Heart right ventricle (tissue), 16 donors: Measurements from ENCODE around the gene TGFB3. TPM values are rescaled to one million over a fixed set of nuclear protein-coding genes. Genes with fewer than 3 reads are reported as not detected.

Experiments
- ATAC-seq, 8 donors: fragments of 200-7000 bp; cut with Tn5 transposase; one replicate each; pipeline ENCODE4 v1.9.1; 2020; ENCODE audit warnings: mild to moderate bottlenecking in 8 of 8, moderate library complexity in 8 of 8, moderate number of reproducible peaks in 1 of 8
- DNase-seq, 2 donors: peaks; one replicate each; pipeline ENCODE4 v3.0.0-alpha.2; 2020
- H3K27ac ChIP-seq, 10 donors: fragments of 200-600 bp; sonication (generic) in 2 of 10; one replicate each; pipeline versions ENCODE4 v1.5.0 to v1.8.0; 2020 to 2022; ENCODE audit warnings: mild to moderate bottlenecking in 3 of 10
- H3K27me3 ChIP-seq, 7 donors: fragments of 200-600 bp; one replicate each; pipeline ENCODE4 v1.8.0; 2021 to 2022; ENCODE audit warnings: mild to moderate bottlenecking in 2 of 7
- H3K36me3 ChIP-seq, 9 donors: fragments of 200-600 bp; sonication (generic) in 1 of 9; one replicate each; pipeline versions ENCODE4 v1.5.0 to v1.8.0; 2020 to 2022; ENCODE audit warnings: mild to moderate bottlenecking in 2 of 9
- H3K4me1 ChIP-seq, 9 donors: fragments of 200-600 bp; sonication (generic) in 1 of 9; one replicate each; pipeline versions ENCODE4 v1.5.0 to v1.8.0; 2020 to 2022; ENCODE audit warnings: mild to moderate bottlenecking in 4 of 9
- H3K4me3 ChIP-seq, 10 donors: fragments of 200-600 bp; sonication (generic) in 2 of 10; one replicate each; pipeline versions ENCODE4 v1.5.0 to v1.8.0; 2020 to 2022; ENCODE audit warnings: mild to moderate bottlenecking in 7 of 10, moderate library complexity in 2 of 10
- H3K9me3 ChIP-seq, 11 donors: fragments of 200-600 bp in 10 of 11; sonication (generic) in 2 of 11; one replicate each; pipeline versions ENCODE4 v1.5.0 to v1.8.0; 2013 to 2022; ENCODE audit warnings: mild to moderate bottlenecking in 2 of 11, control low read depth in 1 of 11, moderate library complexity in 1 of 11
- WGBS, 2 donors: extraction: QIAGEN DNeasy Blood & Tissue Kit; methylation state at CpG; one replicate each; pipeline ENCODE4 v1.1.7; 2013; ENCODE audit warnings: inconsistent platforms in 1 of 2; 5-methylcytosine and 5-hydroxymethylcytosine counted together
- intact Hi-C, 10 donors: fragments of 100-400 bp; cut with DNase I; formaldehyde crosslinking; loops; one replicate each; pipeline versions ENCODE4 v1.11.1 to v1.14.2; 2022
- polyA plus RNA-seq, 2 donors: library from polyadenylated mRNA; stranded (reverse); fragments of 200-250 nt; gene quantifications; one replicate each; pipeline ENCODE4 v1.2.3, GENCODE V29; 2013
- total RNA-seq, 10 donors: library from RNA; stranded (reverse); fragmentation: NEBNext Ultra II Directional in 3 of 10; extraction: Animal tissue kit (Norgen Biotek cat#: 25700) in 3 of 10; gene quantifications; one replicate each; pipeline versions ENCODE4 v1.2.1 to v1.2.4, GENCODE V29; 2021 to 2023
- TF ChIP-seq, protein P1 (sequence below), 9 donors: fragments of 200-600 bp; sonication (generic) in 2 of 9; IDR thresholded peaks; one replicate each; pipeline versions ENCODE4 v1.5.0 to v1.8.0; 2021 to 2022; ENCODE audit warnings: antibody characterized with exemption in 9 of 9, mild to moderate bottlenecking in 5 of 9, moderate library complexity in 1 of 9
- donor health status: Arrhythmogenic right ventricular cardiomyopathy.
- donor health status: ischemic (EF 13 %, LVEDD 7.1; RV severe dilation, severe dysfunction).
- donor health status: healthy with polysubstance abuse.
- donor health status: DM: no; HTN: yes; CAD: no.
- donor health status: DM: no; HTN: no; CAD: no.
- donor health status: ischemic (EF 25% LVEDD 6.9; RV normal size, moderate dysfunction).
- donor health status: ischemic (EF 25% LVEDD 5.7; RV mildly dilated, moderate dysfunction).
- donor health status: healthy.
- donor health status: DM: yes; HTN: yes; CAD: no.
- donor health status: Ischemic cardiomyopathy.
- donor health status: ischemic (EF 35%, LVEDD 5.7; RV mildly dilated, moderate dysfunction).
- donor health status: nonischemic (EF 11% LVEDD 7.7; RV severe dilation, severe dysfunction).
- donor health status: DM: yes; HTN: yes; CAD: no.
- donor health status: PGD.
- donor health status: ischemic (EF 29% LVEDD 5.4; RV normal size, mild dysfunction).
- donor health status: nonischemic (EF 23%, LVEDD 6.1; RV moderate dilation, normal function).

Gene TGFB3
- total and polyA plus RNA-seq, 12 donors, result 9.9 to 37.8 (median 22.6) TPM

- ATAC-seq (peak in 2 of 8 donors; percentile 36 to 62), DNase-seq (no peak)
- 73% methylated on average over 8 of the region's 8 CpGs for WGBS, 2 donors
- Histone ChIP-seq H3K27me3 (no peaks in the 10 kb centered on the region), H3K4me1 (peaks cover 0 to 33% (median 11%) of the 10 kb centered on the region in 9 donors), H3K9me3 (no peaks in the 10 kb centered on the region), H3K4me3 (no peak overlapping the region), H3K27ac (no peak overlapping the region), H3K36me3 (peaks cover 0 to 59% (median 12%) of the 10 kb centered on the region in 9 donors)
- TF ChIP-seq, protein P1, sequence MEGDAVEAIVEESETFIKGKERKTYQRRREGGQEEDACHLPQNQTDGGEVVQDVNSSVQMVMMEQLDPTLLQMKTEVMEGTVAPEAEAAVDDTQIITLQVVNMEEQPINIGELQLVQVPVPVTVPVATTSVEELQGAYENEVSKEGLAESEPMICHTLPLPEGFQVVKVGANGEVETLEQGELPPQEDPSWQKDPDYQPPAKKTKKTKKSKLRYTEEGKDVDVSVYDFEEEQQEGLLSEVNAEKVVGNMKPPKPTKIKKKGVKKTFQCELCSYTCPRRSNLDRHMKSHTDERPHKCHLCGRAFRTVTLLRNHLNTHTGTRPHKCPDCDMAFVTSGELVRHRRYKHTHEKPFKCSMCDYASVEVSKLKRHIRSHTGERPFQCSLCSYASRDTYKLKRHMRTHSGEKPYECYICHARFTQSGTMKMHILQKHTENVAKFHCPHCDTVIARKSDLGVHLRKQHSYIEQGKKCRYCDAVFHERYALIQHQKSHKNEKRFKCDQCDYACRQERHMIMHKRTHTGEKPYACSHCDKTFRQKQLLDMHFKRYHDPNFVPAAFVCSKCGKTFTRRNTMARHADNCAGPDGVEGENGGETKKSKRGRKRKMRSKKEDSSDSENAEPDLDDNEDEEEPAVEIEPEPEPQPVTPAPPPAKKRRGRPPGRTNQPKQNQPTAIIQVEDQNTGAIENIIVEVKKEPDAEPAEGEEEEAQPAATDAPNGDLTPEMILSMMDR (IDR thresholded peaks at IDR 0.05), result no peak
- intact Hi-C loops, result loop anchor here in 3 of 10 donors (10.0 kb wide), 2 partner anchors 175 to 395 kb away; partner anchors contain the start of gene FLVCR2 (in 1 of the 3)
These were observed 11.9 kb downstream of the TGFB3 start for GRCh38 chr14:75969891-75970290.

DNA sequence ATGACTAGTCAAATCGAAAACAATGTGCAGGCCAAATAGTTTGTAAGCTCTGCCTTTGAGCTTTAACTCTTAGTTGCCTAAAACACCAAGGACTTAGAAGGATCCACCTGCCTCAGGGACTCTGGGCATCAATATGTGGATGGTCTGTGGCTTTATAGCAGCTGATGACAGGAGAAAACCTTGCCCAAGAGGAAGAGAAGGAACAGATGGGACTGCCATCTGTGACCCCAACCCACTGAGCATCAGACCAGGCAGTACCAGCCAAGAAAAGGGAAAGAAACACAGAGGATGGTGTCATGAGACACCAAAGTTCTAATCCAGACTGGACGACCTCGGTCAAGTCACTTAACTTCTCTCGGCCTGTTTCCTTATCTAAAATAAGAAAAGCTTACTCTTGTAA lies 12.7 kb downstream of the TGFB3 start:
- TF ChIP-seq, protein P1 (IDR thresholded peaks at IDR 0.05), result no peak
- ATAC-seq, result no peak
- intact Hi-C loops, result no loop called here
- H3K4me1 ChIP-seq, result peaks cover 0 to 33% (median 11%) of the 10 kb centered on the region in 9 donors
- no peak overlapping the region for H3K4me3 ChIP-seq
- DNase-seq, result no peak
- no peaks in the 10 kb centered on the region for H3K9me3 ChIP-seq
- H3K27ac ChIP-seq, result peak overlapping the region in 6 of 10 donors; percentile 2 to 53 (median 36)
- no peaks in the 10 kb centered on the region for H3K27me3 ChIP-seq
- 70 to 72% methylated on average over 4 of the region's 4 CpGs for WGBS, 2 donors
- peaks cover 0 to 67% (median 20%) of the 10 kb centered on the region in 9 donors for H3K36me3 ChIP-seq

GRCh38 chr14:75968456-75968855 lies 13.3 kb downstream of the TGFB3 start:
- 43 to 50% methylated on average over 4 of the region's 4 CpGs for WGBS, 2 donors
- Histone ChIP-seq H3K9me3 (no peaks in the 10 kb centered on the region), H3K27me3 (no peaks in the 10 kb centered on the region), H3K4me1 (peaks cover 0 to 31% (median 11%) of the 10 kb centered on the region in 9 donors), H3K4me3 (no peak overlapping the region), H3K36me3 (peaks cover 0 to 74% (median 20%) of the 10 kb centered on the region in 9 donors), H3K27ac (peak overlapping the region in 6 of 10 donors; percentile 2 to 53 (median 40))
- TF ChIP-seq, protein P1 (IDR thresholded peaks at IDR 0.05), result no peak
- intact Hi-C loops, result no loop called here
- no peak for DNase-seq
- ATAC-seq, result peak in 6 of 8 donors; percentile 46 to 79 (median 73)

GRCh38 chr14:75967866-75968265 lies 13.9 kb downstream of the TGFB3 start:
- 97 to 98% methylated on average over 3 of the region's 3 CpGs for WGBS, 2 donors
- no peaks in the 10 kb centered on the region for H3K9me3 ChIP-seq
- DNase-seq (no peak), ATAC-seq (no peak)
- H3K27me3 ChIP-seq, result no peaks in the 10 kb centered on the region
- TF ChIP-seq, protein P1 (IDR thresholded peaks at IDR 0.05), result no peak
- peaks cover 0 to 27% (median 10%) of the 10 kb centered on the region in 9 donors for H3K4me1 ChIP-seq
- intact Hi-C loops, result no loop called here
- no peak overlapping the region for H3K27ac ChIP-seq
- no peak overlapping the region for H3K4me3 ChIP-seq
- peaks cover 0 to 79% (median 25%) of the 10 kb centered on the region in 9 donors for H3K36me3 ChIP-seq
